Ectodermal cell (in vitro differentiated cells): Measurements from ENCODE around the gene OTUD1.

Experiments
- H3K27ac ChIP-seq: 2 replicates; pipeline ENCODE4 v1.7.0; 2013; ENCODE audit warnings: mild to moderate bottlenecking, low read depth, low read length; ENCODE audit not compliant: insufficient read depth, poor library complexity, severe bottlenecking
- H3K27me3 ChIP-seq: 2 replicates; pipeline ENCODE4 v1.7.0; 2013; ENCODE audit warnings: mild to moderate bottlenecking, low read length; ENCODE audit not compliant: insufficient read depth, control insufficient read depth, poor library complexity, severe bottlenecking
- H3K36me3 ChIP-seq: one replicate; pipeline ENCODE4 v1.7.0; 2013; ENCODE audit warnings: low read length; ENCODE audit not compliant: control insufficient read depth, insufficient read depth
- H3K4me1 ChIP-seq: one replicate; pipeline ENCODE4 v1.7.0; 2013; ENCODE audit warnings: low read length; ENCODE audit not compliant: control insufficient read depth, insufficient read depth
- H3K4me3 ChIP-seq: 2 replicates; pipeline ENCODE4 v1.7.0; 2013; ENCODE audit warnings: low read depth, low read length, control low read depth; ENCODE audit not compliant: insufficient read depth
- H3K9me3 ChIP-seq: 2 replicates; pipeline ENCODE4 v1.7.0; 2013; ENCODE audit warnings: mild to moderate bottlenecking, low read length, moderate library complexity; ENCODE audit not compliant: control insufficient read depth
- WGBS, 2 experiments: methylation state at CpG; one replicate each; pipeline ENCODE4 v1.1.7; 2013; ENCODE audit warnings: missing lambda C conversion rate in 2 of 2; 5-methylcytosine and 5-hydroxymethylcytosine counted together

OTUD1 gene

DNA sequence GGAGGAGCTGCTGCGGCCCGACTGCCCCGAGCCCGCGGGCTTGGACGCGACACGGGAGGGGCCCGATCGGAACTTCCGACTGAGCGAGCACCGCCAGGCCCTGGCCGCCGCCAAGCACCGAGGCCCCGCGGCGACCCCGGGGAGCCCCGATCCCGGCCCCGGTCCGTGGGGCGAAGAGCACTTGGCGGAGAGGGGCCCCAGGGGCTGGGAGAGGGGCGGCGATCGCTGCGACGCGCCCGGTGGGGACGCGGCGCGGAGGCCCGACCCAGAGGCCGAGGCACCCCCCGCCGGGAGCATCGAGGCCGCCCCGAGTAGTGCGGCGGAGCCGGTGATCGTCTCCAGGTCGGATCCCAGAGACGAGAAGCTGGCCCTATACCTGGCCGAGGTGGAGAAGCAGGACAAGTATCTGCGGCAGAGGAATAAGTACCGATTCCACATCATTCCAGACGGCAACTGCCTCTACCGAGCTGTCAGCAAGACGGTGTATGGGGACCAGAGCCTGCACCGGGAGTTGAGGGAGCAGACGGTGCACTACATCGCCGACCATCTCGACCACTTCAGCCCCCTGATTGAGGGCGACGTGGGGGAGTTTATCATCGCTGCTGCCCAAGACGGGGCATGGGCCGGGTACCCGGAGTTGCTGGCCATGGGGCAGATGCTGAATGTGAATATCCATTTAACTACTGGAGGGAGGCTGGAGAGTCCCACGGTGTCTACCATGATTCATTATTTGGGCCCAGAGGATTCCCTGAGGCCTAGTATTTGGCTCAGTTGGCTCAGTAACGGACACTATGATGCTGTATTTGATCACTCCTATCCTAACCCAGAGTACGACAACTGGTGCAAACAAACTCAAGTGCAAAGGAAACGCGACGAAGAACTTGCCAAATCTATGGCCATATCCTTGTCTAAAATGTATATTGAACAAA lies 1.4 kb downstream of the OTUD1 start:
- H3K27ac ChIP-seq: no peak overlapping the region
- H3K4me1 ChIP-seq: no peaks in the 10 kb centered on the region
- 10 to 11% methylated on average over 73 of the region's 73 CpGs for WGBS, 2 experiments
- no peaks in the 10 kb centered on the region for H3K36me3 ChIP-seq
- peak overlapping the region; percentile 76 for H3K4me3 ChIP-seq
- H3K27me3 ChIP-seq: peaks cover 16% of the 10 kb centered on the region
- no peaks in the 10 kb centered on the region for H3K9me3 ChIP-seq

DNA sequence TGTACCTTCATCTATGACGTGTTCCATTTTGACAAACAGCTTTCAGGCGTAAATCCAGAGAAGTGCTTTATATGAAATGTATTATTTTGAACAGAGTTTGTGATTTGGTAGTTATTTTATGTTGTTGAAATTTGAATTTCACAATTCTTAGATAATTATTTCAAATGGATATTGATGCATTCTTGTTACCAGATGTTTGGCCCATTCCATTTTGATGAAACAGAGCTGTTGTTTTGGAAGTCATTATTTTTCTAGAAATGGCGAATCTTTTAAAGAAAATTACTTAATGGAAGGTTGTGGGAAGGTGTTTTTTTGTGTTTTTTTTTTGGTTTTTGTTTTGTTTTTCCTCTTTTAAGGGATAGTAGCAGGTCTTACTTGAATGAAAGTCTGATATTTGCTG lies 2.4 kb downstream of the OTUD1 start:
- Histone ChIP-seq H3K4me1 (no peaks in the 10 kb centered on the region), H3K27ac (no peak overlapping the region), H3K9me3 (no peaks in the 10 kb centered on the region), H3K27me3 (peaks cover 16% of the 10 kb centered on the region), H3K36me3 (no peaks in the 10 kb centered on the region), H3K4me3 (no peak overlapping the region)
- WGBS, 2 experiments: 96 to 98% methylated on average over 3 of the region's 3 CpGs

DNA sequence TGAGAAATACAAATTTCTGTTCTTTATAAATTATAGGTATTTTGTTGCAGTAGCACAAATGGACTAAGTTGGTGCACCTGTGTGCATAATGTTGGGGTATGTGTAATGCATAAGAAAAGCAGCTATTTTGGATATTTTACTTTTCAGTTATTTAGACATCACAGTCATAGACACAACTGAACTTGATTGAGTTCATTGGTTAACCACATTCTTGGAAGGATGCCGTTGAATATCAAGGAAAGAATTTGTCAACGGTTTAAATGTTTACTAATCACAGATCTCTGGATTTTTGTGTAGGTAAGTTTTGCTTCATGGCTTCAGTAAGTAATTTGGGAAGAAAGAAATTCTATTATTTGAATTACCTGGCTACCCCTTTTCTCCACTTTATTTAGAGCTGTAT lies 4.1 kb downstream of the OTUD1 start:
- peaks cover 16% of the 10 kb centered on the region for H3K27me3 ChIP-seq
- no peaks in the 10 kb centered on the region for H3K4me1 ChIP-seq
- H3K9me3 ChIP-seq: no peaks in the 10 kb centered on the region
- no peak overlapping the region for H3K4me3 ChIP-seq
- H3K27ac ChIP-seq: no peak overlapping the region
- 96 to 100% methylated on average over 2 of the region's 2 CpGs for WGBS, 2 experiments
- no peaks in the 10 kb centered on the region for H3K36me3 ChIP-seq

DNA sequence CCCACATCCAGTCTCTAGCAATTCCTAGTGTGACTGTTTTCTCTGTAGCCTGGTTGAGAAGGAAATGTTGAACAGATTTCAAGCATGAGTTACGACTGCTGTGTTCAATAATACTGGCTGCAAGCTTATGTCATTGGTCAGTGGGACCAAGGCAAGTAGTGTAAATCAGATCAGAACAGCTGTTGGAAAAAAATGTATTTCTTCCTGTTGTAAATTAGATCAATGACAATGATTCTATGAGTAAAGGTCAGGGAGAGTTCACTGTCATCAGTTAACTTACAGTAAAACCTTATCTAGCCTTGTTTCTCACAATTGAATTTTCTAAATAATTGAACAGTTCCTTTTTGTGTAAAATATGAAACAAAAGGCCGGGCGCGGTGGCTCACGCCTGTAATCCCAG lies 6.7 kb downstream of the OTUD1 start:
- H3K4me1 ChIP-seq: no peaks in the 10 kb centered on the region
- WGBS, 2 experiments: 88 to 92% methylated on average over 5 of the region's 5 CpGs
- no peak overlapping the region for H3K27ac ChIP-seq
- no peaks in the 10 kb centered on the region for H3K9me3 ChIP-seq
- no peak overlapping the region for H3K4me3 ChIP-seq
- H3K36me3 ChIP-seq: no peaks in the 10 kb centered on the region
- peaks cover 9% of the 10 kb centered on the region for H3K27me3 ChIP-seq

DNA sequence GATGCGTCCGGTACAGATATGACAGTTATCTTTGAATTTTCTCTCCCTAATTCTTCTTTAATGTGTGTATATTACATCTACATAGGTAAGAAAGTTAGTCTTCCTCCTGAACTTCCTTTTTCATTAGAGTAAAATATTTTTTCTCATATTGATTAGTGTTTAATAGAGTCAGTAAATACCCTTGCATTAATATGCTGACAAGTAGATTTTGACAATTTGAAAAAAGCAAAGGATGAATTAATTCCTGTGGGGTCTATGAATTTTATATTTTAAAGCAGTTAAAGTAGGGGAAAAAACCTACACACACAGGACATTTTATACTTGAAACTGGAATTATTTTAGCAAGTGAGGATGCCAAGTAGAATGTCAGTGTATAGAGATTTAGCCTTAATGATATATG lies 9.4 kb downstream of the OTUD1 start:
- H3K27me3 ChIP-seq: no peaks in the 10 kb centered on the region
- 100% methylated on average over 2 of the region's 2 CpGs for WGBS, 2 experiments
- H3K36me3 ChIP-seq: no peaks in the 10 kb centered on the region
- H3K4me3 ChIP-seq: no peak overlapping the region
- H3K4me1 ChIP-seq: no peaks in the 10 kb centered on the region
- H3K9me3 ChIP-seq: no peaks in the 10 kb centered on the region
- H3K27ac ChIP-seq: no peak overlapping the region

DNA sequence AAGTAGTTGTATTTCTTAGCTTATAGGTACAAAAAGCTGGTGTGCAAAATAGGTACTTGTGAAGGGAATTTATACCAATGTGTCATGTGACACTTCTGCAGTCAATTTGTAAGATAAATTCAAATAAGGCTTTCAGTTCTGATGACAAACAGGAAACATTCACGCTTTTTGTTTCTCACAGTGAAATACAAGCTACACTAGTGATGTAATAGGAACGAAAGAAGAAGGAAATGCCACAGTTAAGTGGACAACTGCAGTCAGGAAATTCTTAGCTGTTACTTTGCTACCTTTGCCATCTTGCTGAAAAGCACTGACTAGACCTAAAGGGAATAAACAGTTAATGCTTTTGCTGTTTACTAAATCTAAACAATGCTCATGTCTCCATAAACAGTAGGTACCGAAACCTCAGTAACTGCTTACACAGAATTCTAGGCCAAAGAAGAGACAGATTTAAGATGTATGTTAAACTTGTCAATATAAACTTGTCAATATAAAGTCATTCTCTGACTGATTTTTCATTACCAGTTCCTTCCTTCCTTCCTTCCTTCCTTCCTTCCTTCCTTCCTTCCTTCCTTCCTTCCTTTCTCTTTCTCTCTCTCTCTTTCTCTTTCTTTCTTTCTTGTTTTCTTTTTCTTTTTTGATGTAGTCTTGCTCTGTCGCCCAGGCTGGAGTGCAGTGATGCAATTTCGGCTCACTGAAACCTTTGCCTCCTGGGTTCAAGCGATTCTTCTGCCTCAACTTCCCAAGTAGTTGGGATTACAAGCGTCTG lies 10.1 kb downstream of the OTUD1 start:
- Histone ChIP-seq H3K27me3 (no peaks in the 10 kb centered on the region), H3K27ac (no peak overlapping the region), H3K4me3 (no peak overlapping the region), H3K4me1 (no peaks in the 10 kb centered on the region), H3K9me3 (no peaks in the 10 kb centered on the region), H3K36me3 (no peaks in the 10 kb centered on the region)
- 91 to 92% methylated on average over 7 of the region's 7 CpGs for WGBS, 2 experiments

DNA sequence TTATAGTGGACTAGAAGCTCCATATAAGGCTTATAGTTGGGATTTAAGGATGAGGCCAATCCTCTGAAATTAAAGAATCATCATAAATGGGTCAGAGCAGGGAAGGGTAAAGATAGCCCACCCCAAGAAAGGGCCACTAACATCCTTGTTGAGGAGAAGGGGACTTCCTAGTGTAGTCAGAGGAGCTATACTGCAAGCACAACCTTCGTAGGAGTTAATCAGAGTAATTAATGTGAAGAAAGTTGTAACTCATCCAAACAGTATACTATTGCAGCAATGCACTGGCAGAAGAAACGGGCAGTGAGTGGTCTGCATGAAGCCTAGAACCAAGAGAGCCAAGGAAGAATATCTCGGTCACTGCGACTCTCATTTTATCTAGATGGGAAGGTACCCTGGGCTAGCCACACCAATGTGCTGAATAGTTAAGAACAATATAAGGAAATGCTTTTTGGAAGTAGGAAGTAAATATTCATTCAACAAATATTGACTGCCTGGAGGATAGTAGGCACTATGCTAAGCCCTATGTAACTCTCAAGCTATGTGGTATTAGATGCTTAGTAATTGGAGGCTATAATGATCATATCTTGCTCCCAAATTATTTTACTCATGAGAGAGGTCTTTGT lies 13.3 kb downstream of the OTUD1 start:
- H3K4me3 ChIP-seq: no peak overlapping the region
- H3K4me1 ChIP-seq: no peaks in the 10 kb centered on the region
- H3K9me3 ChIP-seq: no peaks in the 10 kb centered on the region
- no peak overlapping the region for H3K27ac ChIP-seq
- no peaks in the 10 kb centered on the region for H3K27me3 ChIP-seq
- H3K36me3 ChIP-seq: no peaks in the 10 kb centered on the region
- WGBS, 2 experiments: 86 to 91% methylated on average over 4 of the region's 4 CpGs

DNA sequence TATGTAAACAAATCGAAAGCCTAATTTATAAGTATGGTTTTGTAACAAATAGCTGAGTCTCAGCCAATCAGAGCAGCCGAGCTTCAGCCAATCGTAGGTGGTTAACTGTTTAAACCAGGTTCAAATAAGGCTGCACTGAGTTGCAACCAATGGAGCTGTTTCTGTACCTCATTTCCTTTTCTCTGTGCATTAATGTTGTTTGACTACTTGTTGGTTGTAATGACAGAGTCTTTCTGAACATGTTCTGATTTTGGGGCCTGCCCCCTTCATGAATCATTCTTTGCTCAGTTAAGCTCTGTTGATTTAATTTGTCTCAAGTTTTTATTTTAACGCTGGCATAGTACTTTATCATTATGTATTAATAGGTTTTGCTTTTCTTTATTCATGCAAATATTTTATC lies 14.6 kb downstream of the OTUD1 start:
- Histone ChIP-seq H3K4me1 (no peaks in the 10 kb centered on the region), H3K9me3 (no peaks in the 10 kb centered on the region), H3K27ac (no peak overlapping the region), H3K27me3 (no peaks in the 10 kb centered on the region), H3K36me3 (no peaks in the 10 kb centered on the region), H3K4me3 (no peak overlapping the region)
- WGBS, 2 experiments: 96 to 98% methylated on average over 3 of the region's 4 CpGs

DNA sequence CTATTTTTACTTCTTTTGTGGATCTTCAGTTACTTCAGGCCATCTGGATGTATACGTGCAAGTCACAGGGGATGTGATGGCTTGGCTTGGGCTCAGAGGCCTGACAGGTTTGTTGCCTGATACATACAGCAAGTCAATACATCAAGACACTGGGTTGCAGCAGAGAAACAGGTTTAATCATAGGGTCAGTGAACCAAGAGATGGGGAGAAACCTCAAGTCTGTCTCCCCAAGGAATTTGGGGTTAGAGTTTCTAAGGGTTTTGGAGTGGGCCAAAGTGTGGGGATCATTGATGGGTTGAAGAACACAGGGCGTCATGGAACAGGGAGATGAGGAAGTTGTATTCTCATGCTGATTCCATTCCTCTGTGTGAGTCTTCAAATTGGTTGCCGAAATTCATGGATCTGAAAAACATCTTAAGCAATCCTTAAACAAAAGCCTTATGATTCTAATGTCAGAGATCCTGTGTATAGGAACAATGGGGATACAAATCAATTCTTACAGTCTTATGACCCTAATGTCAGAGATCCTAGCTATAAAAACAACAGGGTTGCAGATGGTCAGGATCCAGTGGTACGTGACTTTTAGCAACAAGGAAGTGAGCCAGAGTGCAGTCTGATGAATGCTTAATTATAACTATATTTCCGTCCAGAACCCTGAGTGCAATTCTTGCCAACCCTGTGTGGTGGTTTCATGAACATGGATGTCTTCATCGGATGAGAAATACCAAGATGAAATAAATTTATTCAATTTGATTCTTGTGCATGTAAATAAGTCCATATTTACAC lies 18.9 kb downstream of the OTUD1 start:
- H3K4me3 ChIP-seq: no peak overlapping the region
- H3K4me1 ChIP-seq: no peaks in the 10 kb centered on the region
- WGBS, 2 experiments: 90 to 97% methylated on average over 4 to 6 of the region's 6 CpGs
- no peak overlapping the region for H3K27ac ChIP-seq
- no peaks in the 10 kb centered on the region for H3K27me3 ChIP-seq
- no peaks in the 10 kb centered on the region for H3K9me3 ChIP-seq
- no peaks in the 10 kb centered on the region for H3K36me3 ChIP-seq
